Keratinocyte (primary cell): ENCODE results near the gene C22orf15.

Experiments used
- EZH2 ChIP-seq: IDR thresholded peaks from one replicate; pipeline ENCODE4 v1.6.1; 2012; ENCODE audit warnings: inconsistent platforms, mild to moderate bottlenecking, low read length, moderate library complexity
- TF ChIP-seq, protein P1 (sequence below), 3 experiments: IDR thresholded peaks in 1 of 3; conservative IDR thresholded peaks in 1 of 3; optimal IDR thresholded peaks in 1 of 3; 2 replicates in 2 of 3; 3 replicates in 1 of 3; pipeline versions ENCODE3 to v1.5.1; 2011; ENCODE audit warnings: low read length in 3 of 3, mild to moderate bottlenecking in 3 of 3, moderate library complexity in 2 of 3, control low read depth in 1 of 3, inconsistent platforms in 1 of 3; ENCODE audit not compliant: insufficient read depth in 2 of 3; ENCODE audit errors: extremely low read depth in 1 of 3

DNA sequence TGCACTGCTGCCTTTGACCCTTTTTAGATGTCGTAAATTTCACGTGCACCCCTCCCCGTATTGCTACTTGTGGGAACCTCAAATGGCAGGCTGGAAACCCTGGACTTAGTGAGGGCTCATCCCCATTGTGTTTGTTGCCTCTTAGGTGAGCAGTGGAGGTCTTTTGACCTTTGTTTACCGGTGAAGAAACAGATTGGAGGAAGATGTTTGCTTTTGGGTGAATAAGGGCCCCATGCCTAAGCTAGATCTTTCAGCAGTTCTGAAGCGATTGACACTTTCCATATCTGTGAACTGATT is 24.8 kb downstream of the C22orf15 start:
- TF ChIP-seq EZH2 = no peak
- TF ChIP-seq, protein P1, sequence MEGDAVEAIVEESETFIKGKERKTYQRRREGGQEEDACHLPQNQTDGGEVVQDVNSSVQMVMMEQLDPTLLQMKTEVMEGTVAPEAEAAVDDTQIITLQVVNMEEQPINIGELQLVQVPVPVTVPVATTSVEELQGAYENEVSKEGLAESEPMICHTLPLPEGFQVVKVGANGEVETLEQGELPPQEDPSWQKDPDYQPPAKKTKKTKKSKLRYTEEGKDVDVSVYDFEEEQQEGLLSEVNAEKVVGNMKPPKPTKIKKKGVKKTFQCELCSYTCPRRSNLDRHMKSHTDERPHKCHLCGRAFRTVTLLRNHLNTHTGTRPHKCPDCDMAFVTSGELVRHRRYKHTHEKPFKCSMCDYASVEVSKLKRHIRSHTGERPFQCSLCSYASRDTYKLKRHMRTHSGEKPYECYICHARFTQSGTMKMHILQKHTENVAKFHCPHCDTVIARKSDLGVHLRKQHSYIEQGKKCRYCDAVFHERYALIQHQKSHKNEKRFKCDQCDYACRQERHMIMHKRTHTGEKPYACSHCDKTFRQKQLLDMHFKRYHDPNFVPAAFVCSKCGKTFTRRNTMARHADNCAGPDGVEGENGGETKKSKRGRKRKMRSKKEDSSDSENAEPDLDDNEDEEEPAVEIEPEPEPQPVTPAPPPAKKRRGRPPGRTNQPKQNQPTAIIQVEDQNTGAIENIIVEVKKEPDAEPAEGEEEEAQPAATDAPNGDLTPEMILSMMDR (optimal IDR thresholded peaks at IDR 0.05 in 1 of 3, IDR thresholded peaks at IDR 0.05 in 1 of 3, conservative IDR thresholded peaks at IDR 0.05 in 1 of 3; ENCODE audit: extremely low read depth in 1 of 3, insufficient read depth in 2 of 3, low read length in 3 of 3) = no peak
